GM23338 (cell line): ENCODE measurements around the gene NDFIP1. TPM values are rescaled to one million over a fixed set of nuclear protein-coding genes. Genes with fewer than 3 reads are reported as not detected.
A peak's percentile ranks its signal among the peaks of the same experiment; 100 is the strongest.

ENCODE experiments used
- ATAC-seq: fragments of 200-7000 bp; cut with Tn5 transposase; 3 replicates; pipeline ENCODE4 v1.9.1; 2020
- DNase-seq: peaks from one replicate; pipeline ENCODE4 v3.0.0-alpha.2; 2015; ENCODE audit warnings: low spot score
- H2AFZ ChIP-seq: fragments of 200-600 bp; sonication (generic); 2 replicates; pipeline ENCODE4 v1.8.0; 2016; ENCODE audit warnings: antibody characterized with exemption, mild to moderate bottlenecking, moderate library complexity
- H3F3A ChIP-seq: fragments of 200-600 bp; sonication (generic); replicated peaks from 2 replicates; pipeline ENCODE4 v1.8.0; 2017; ENCODE audit warnings: antibody characterized with exemption, mixed run types, low read depth
- H3K27ac ChIP-seq: fragments of 200-600 bp; sonication (generic); 2 replicates; pipeline ENCODE4 v1.6.1; 2016; ENCODE audit warnings: low read depth
- H3K27me3 ChIP-seq: fragments of 200-600 bp; sonication (generic); 2 replicates; pipeline ENCODE4 v1.8.0; 2016; ENCODE audit warnings: mild to moderate bottlenecking, mixed run types, moderate library complexity; ENCODE audit not compliant: insufficient read depth
- H3K36me3 ChIP-seq: fragments of 200-600 bp; sonication (generic); 2 replicates; pipeline ENCODE4 v1.8.0; 2016; ENCODE audit warnings: mild to moderate bottlenecking; ENCODE audit not compliant: insufficient read depth
- H3K4me1 ChIP-seq: fragments of 200-600 bp; sonication (generic); 2 replicates; pipeline ENCODE4 v1.8.0; 2016; ENCODE audit warnings: mild to moderate bottlenecking, moderate library complexity; ENCODE audit not compliant: insufficient read depth
- H3K4me2 ChIP-seq: fragments of 200-600 bp; sonication (generic); 2 replicates; pipeline ENCODE4 v1.7.1; 2017; ENCODE audit warnings: mixed run types
- H3K4me3 ChIP-seq: fragments of 200-600 bp; sonication (generic); 2 replicates; pipeline ENCODE4 v1.6.1; 2016; ENCODE audit warnings: mixed run types
- H3K79me2 ChIP-seq: fragments of 200-600 bp; sonication (generic); replicated peaks from 2 replicates; pipeline ENCODE4 v1.8.0; 2017; ENCODE audit warnings: mild to moderate bottlenecking; ENCODE audit not compliant: insufficient read depth
- H3K9me2 ChIP-seq: fragments of 200-600 bp; sonication (generic); 2 replicates; pipeline ENCODE4 v1.8.0; 2017; ENCODE audit not compliant: insufficient read depth
- H4K20me1 ChIP-seq: fragments of 200-600 bp; sonication (generic); replicated peaks from 2 replicates; pipeline ENCODE4 v1.8.0; 2017; ENCODE audit warnings: mild to moderate bottlenecking; ENCODE audit not compliant: insufficient read depth
- H3K27ac Mint-ChIP-seq: 2 replicates; pipeline ENCODE4 v1.8.0; 2020; ENCODE audit warnings: inconsistent platforms, mild to moderate bottlenecking, moderate library complexity, mixed read lengths
- H3K27me3 Mint-ChIP-seq: 3 replicates; pipeline ENCODE4 v1.8.0; 2022; ENCODE audit warnings: low read depth, mild to moderate bottlenecking, moderate library complexity, mixed read lengths, inconsistent platforms; ENCODE audit not compliant: insufficient read depth, poor library complexity
- H3K36me3 Mint-ChIP-seq: 3 replicates; pipeline ENCODE4 v1.8.0; 2021; ENCODE audit warnings: low read depth, mild to moderate bottlenecking, inconsistent platforms, moderate library complexity, mixed read lengths
- H3K4me1 Mint-ChIP-seq: 3 replicates; pipeline ENCODE4 v1.8.0; 2020; ENCODE audit warnings: mild to moderate bottlenecking, inconsistent platforms, mixed read lengths
- H3K4me3 Mint-ChIP-seq: 3 replicates; pipeline ENCODE4 v1.8.0; 2021; ENCODE audit warnings: moderate library complexity, mild to moderate bottlenecking, inconsistent platforms, mixed read lengths
- H3K9me3 Mint-ChIP-seq: 3 replicates; pipeline ENCODE4 v1.8.0; 2020; ENCODE audit warnings: moderate library complexity, mild to moderate bottlenecking, inconsistent platforms, mixed read lengths
- CREB1 ChIP-seq: fragments of 250-450 bp; sonication (Bioruptor Pico); IDR thresholded peaks from 2 replicates; pipeline ENCODE4 v1.5.0; 2020; ENCODE audit warnings: low read depth, mild to moderate bottlenecking, moderate library complexity
- CTCF ChIP-seq, 2 experiments: fragments of 200-600 bp in 1 of 2; sonication (generic) in 1 of 2; conservative IDR thresholded peaks; 2 replicates each; pipeline versions ENCODE4 v1.5.1 to v1.6.1; 2016 to 2017; ENCODE audit warnings: antibody characterized with exemption in 2 of 2, low read depth in 2 of 2, mild to moderate bottlenecking in 2 of 2, moderate library complexity in 1 of 2
- EZH2 ChIP-seq: fragments of 200-600 bp; sonication (generic); IDR thresholded peaks from one replicate; pipeline ENCODE4 v1.8.0; 2017; ENCODE audit warnings: antibody characterized with exemption, mild to moderate bottlenecking, low read depth; ENCODE audit not compliant: unreplicated experiment
- EZH2phosphoT487 ChIP-seq: fragments of 200-600 bp; sonication (generic); IDR thresholded peaks from one replicate; pipeline ENCODE4 v1.8.1; 2018; ENCODE audit warnings: antibody characterized with exemption; ENCODE audit not compliant: unreplicated experiment
- JUNB ChIP-seq: IDR thresholded peaks from one replicate; pipeline ENCODE4 v1.6.1; 2016; ENCODE audit warnings: antibody characterized with exemption; ENCODE audit not compliant: unreplicated experiment
- NANOG ChIP-seq: IDR thresholded peaks from 2 replicates; pipeline ENCODE4 v1.6.1; 2016; ENCODE audit warnings: antibody characterized with exemption, borderline replicate concordance
- POLR2AphosphoS5 ChIP-seq: IDR thresholded peaks from 2 replicates; pipeline ENCODE4 v1.6.1; 2016; ENCODE audit warnings: antibody characterized with exemption, low read depth
- REST ChIP-seq: IDR thresholded peaks from one replicate; pipeline ENCODE4 v1.6.1; 2018; ENCODE audit warnings: antibody characterized with exemption; ENCODE audit not compliant: unreplicated experiment
- ZNF331 ChIP-seq: fragments of 250-450 bp; sonication (Bioruptor Pico); IDR thresholded peaks from 2 replicates; pipeline ENCODE4 v1.5.0; 2020; ENCODE audit warnings: low read depth, mild to moderate bottlenecking, moderate library complexity
- polyA plus RNA-seq: library from polyadenylated mRNA; unstranded; fragments of >200 nt; fragmentation: Nextera tagmentation; extraction: Ambion mirVana; gene quantifications from 2 replicates; pipeline ENCODE4 v1.2.1, GENCODE V29; 2016
- total RNA-seq: library from RNA; depleted of rRNA; stranded (reverse); fragments of >200 nt; shearing (Covaris generic); gene quantifications from 2 replicates; pipeline ENCODE4 v1.2.3, GENCODE V29; 2014

The NDFIP1 gene
- total and polyA plus RNA-seq, 2 experiments from 2014 or later = 24.3 to 45.0 TPM

- Histone ChIP-seq H3K79me2 (peaks cover 5% of the 10 kb centered on the region; the same call in 1 of the 2 replicates), H3F3A (peaks cover 10% of the 10 kb centered on the region), H3K27me3 (peaks cover 20% of the 10 kb centered on the region), H3K4me2 (no peak overlapping the region), H3K4me3 (no peak overlapping the region), H3K36me3 (no peaks in the 10 kb centered on the region), H3K4me1 (peaks cover 7% of the 10 kb centered on the region), H2AFZ (no peak overlapping the region; the same call in 1 of the 2 replicates), H3K27ac (no peak overlapping the region), H3K9me2 (peaks cover 5% of the 10 kb centered on the region; the same call in 1 of the 2 replicates), H4K20me1 (peaks cover 3% of the 10 kb centered on the region; the same call in 1 of the 2 replicates)
- peaks cover 15% of the 10 kb centered on the region for H3K4me1 Mint-ChIP-seq
- no peak overlapping the region for H3K27ac Mint-ChIP-seq
- no peak for DNase-seq
- no peaks in the 10 kb centered on the region; the same call in 2 of the 3 replicates for H3K9me3 Mint-ChIP-seq
- TF ChIP-seq ZNF331 (CRISPR knock-in tag) (no peak), NANOG (no peak), POLR2AphosphoS5 (no peak), EZH2phosphoT487 (no peak), CREB1 (CRISPR knock-in tag) (no peak)
- no peak overlapping the region for H3K4me3 Mint-ChIP-seq
- no peaks in the 10 kb centered on the region for H3K36me3 Mint-ChIP-seq
- ATAC-seq = no peak
- peaks cover 9% of the 10 kb centered on the region for H3K27me3 Mint-ChIP-seq
Measured at GRCh38 chr5:142104491-142104890, 4.1 kb upstream of the NDFIP1 start.

- Histone ChIP-seq H3K36me3 (no peaks in the 10 kb centered on the region), H3K4me1 (peaks cover 19% of the 10 kb centered on the region), H2AFZ (no peak overlapping the region), H3K9me2 (peaks cover 1% of the 10 kb centered on the region; the same call in 1 of the 2 replicates), H3K4me3 (no peak overlapping the region), H3K4me2 (no peak overlapping the region), H3K79me2 (peaks cover 20% of the 10 kb centered on the region), H3K27me3 (peaks cover 34% of the 10 kb centered on the region), H3F3A (peaks cover 13% of the 10 kb centered on the region), H4K20me1 (peaks cover 18% of the 10 kb centered on the region), H3K27ac (no peak overlapping the region)
- Mint-ChIP-seq H3K36me3 (no peaks in the 10 kb centered on the region), H3K27ac (no peak overlapping the region), H3K4me1 (peaks cover 21% of the 10 kb centered on the region), H3K9me3 (no peaks in the 10 kb centered on the region), H3K27me3 (peaks cover 9% of the 10 kb centered on the region), H3K4me3 (no peak overlapping the region)
- DNase-seq (no peak), ATAC-seq (no peak)
- TF ChIP-seq CTCF (conservative IDR thresholded peaks at IDR 0.05; ENCODE audit: low read depth in 2 of 2) (no peak), EZH2phosphoT487 (no peak), POLR2AphosphoS5 (no peak), CREB1 (CRISPR knock-in tag) (no peak)
Measured at GRCh38 chr5:142106061-142106460, 2.5 kb upstream of the NDFIP1 start.

- H3K27me3 Mint-ChIP-seq = peaks cover 9% of the 10 kb centered on the region
- H3K4me3 Mint-ChIP-seq = no peak overlapping the region
- Histone ChIP-seq H3K9me2 (no peaks in the 10 kb centered on the region), H3K27ac (no peak overlapping the region), H4K20me1 (peaks cover 21% of the 10 kb centered on the region), H3K79me2 (peaks cover 32% of the 10 kb centered on the region), H3K4me2 (no peak overlapping the region), H2AFZ (peak overlapping the region; percentile 99; the same call in 1 of the 2 replicates), H3K4me1 (peaks cover 19% of the 10 kb centered on the region), H3F3A (peaks cover 13% of the 10 kb centered on the region), H3K4me3 (no peak overlapping the region), H3K36me3 (no peaks in the 10 kb centered on the region), H3K27me3 (peaks cover 34% of the 10 kb centered on the region)
- H3K27ac Mint-ChIP-seq = no peak overlapping the region
- peaks cover 4% of the 10 kb centered on the region; the same call in 2 of the 3 replicates for H3K36me3 Mint-ChIP-seq
- DNase-seq = no peak
- no peak for ATAC-seq
- H3K9me3 Mint-ChIP-seq = no peaks in the 10 kb centered on the region
- H3K4me1 Mint-ChIP-seq = peaks cover 21% of the 10 kb centered on the region
- no peak for TF ChIP-seq POLR2AphosphoS5
- no peak for TF ChIP-seq CREB1 (CRISPR knock-in tag)
- TF ChIP-seq CTCF (conservative IDR thresholded peaks at IDR 0.05; ENCODE audit: low read depth in 2 of 2) = no peak
- TF ChIP-seq EZH2 = no peak
- no peak for TF ChIP-seq REST
- no peak for TF ChIP-seq JUNB
- no peak for TF ChIP-seq EZH2phosphoT487
- TF ChIP-seq ZNF331 (CRISPR knock-in tag) = no peak
Measured at GRCh38 chr5:142107036-142107735, 1.4 kb upstream of the NDFIP1 start.
